Panc1 (cell line): ENCODE data around the gene MBOAT7. TPM values are rescaled to one million over a fixed set of nuclear protein-coding genes. Genes with fewer than 3 reads are reported as not detected.

ENCODE experiments used
- ATAC-seq: fragments of 200-7000 bp; cut with Tn5 transposase; 2 replicates; pipeline ENCODE4 v1.9.1; 2020; ENCODE audit warnings: mild to moderate bottlenecking, moderate library complexity
- BruUV-seq: library from RNA; stranded (reverse); fragments of 400-500 nt; replicated peaks from 2 replicates; lab custom pipeline; 2021; lab: Mats Ljungman, UMichigan
- CTCF ChIA-PET: fragments of 300-600 bp; sonication (Branson Sonifier 250); formaldehyde crosslinking; loops from one replicate; lab custom pipeline; 2022; ENCODE audit warnings: antibody characterized with exemption; lab: Charles Lee
- POLR2A ChIA-PET: fragments of 300-600 bp; sonication (Branson Sonifier 250); formaldehyde crosslinking; loops from one replicate; lab custom pipeline; 2022; ENCODE audit warnings: antibody characterized with exemption; lab: Charles Lee
- DNase-seq: peaks from one replicate; pipeline ENCODE4 v3.0.0-alpha.2; 2010; ENCODE audit warnings: low read depth, low spot score
- H3K27ac ChIP-seq: 2 replicates; pipeline ENCODE4 v1.5.1; 2011; ENCODE audit warnings: mild to moderate bottlenecking, low read length, inconsistent platforms
- H3K27me3 ChIP-seq: fragments of 200-500 bp; sonication (Bioruptor generic); 2 replicates; pipeline ENCODE4 v1.6.0; 2014; ENCODE audit warnings: low read length, inconsistent platforms; ENCODE audit not compliant: control insufficient read depth, insufficient read depth
- H3K36me3 ChIP-seq: fragments of 200-500 bp; sonication (Bioruptor generic); 2 replicates; pipeline ENCODE4 v1.5.1; 2014; ENCODE audit warnings: inconsistent platforms, mild to moderate bottlenecking, low read length, moderate library complexity; ENCODE audit not compliant: control insufficient read depth, insufficient read depth
- H3K4me1 ChIP-seq: 2 replicates; pipeline ENCODE4 v1.5.1; 2011; ENCODE audit warnings: inconsistent platforms, mild to moderate bottlenecking, low read length, moderate library complexity; ENCODE audit not compliant: control insufficient read depth, insufficient read depth
- H3K4me3 ChIP-seq, 2 experiments: 2 replicates each; pipeline ENCODE4 v1.5.1; 2011 to 2012; ENCODE audit warnings: low read depth in 2 of 2, low read length in 2 of 2, mild to moderate bottlenecking in 2 of 2, inconsistent platforms in 1 of 2, moderate library complexity in 1 of 2
- H3K9me3 ChIP-seq: fragments of 200-500 bp; sonication (Bioruptor generic); 2 replicates; pipeline ENCODE4 v1.5.1; 2014; ENCODE audit warnings: low read depth, mild to moderate bottlenecking, inconsistent platforms, low read length, moderate library complexity; ENCODE audit not compliant: control insufficient read depth, insufficient read depth
- POLR2AphosphoS5 ChIP-seq: IDR thresholded peaks from 2 replicates; pipeline ENCODE4 v1.6.1; 2012; ENCODE audit warnings: mild to moderate bottlenecking, low read depth, low read length, moderate library complexity
- SIN3A ChIP-seq: IDR thresholded peaks from 2 replicates; pipeline ENCODE4 v1.6.1; 2012; ENCODE audit warnings: low read depth, mild to moderate bottlenecking, low read length, moderate library complexity, borderline replicate concordance; ENCODE audit not compliant: insufficient read depth
- TCF7L2 ChIP-seq: IDR thresholded peaks from 2 replicates; pipeline ENCODE4 v1.6.1; 2011; ENCODE audit warnings: mild to moderate bottlenecking, low read depth, low read length, inconsistent platforms
- in situ Hi-C: cut with HindIII; loops from 2 replicates; pipeline ENCODE4 v1.10.0; 2016; ENCODE audit warnings: low sequenced_read_pairs, low pct_unique_long_range_greater_than_20kb
- intact Hi-C: fragments of 100-400 bp; cut with micrococcal nuclease; formaldehyde crosslinking; loops from one replicate; pipeline ENCODE4 v1.10.0; 2022; ENCODE audit not compliant: unreplicated experiment
- total RNA-seq: library from RNA; stranded (reverse); gene quantifications from one replicate; pipeline ENCODE4 v1.2.1, GENCODE V29; 2021; ENCODE audit not compliant: unreplicated experiment
- TF ChIP-seq, protein P1 (sequence below), 2 experiments: IDR thresholded peaks; 2 replicates each; pipeline ENCODE4 v1.6.1; 2011 to 2012; ENCODE audit warnings: low read depth in 2 of 2, control low read depth in 1 of 2, low read length in 1 of 2, mild to moderate bottlenecking in 1 of 2, moderate library complexity in 1 of 2; ENCODE audit not compliant: insufficient read depth in 1 of 2
- TF ChIP-seq, protein P2 (sequence below): fragments of 450-650 bp; IDR thresholded peaks from 2 replicates; pipeline ENCODE4 v1.5.1; 2017; ENCODE audit warnings: mild to moderate bottlenecking

MBOAT7 gene
- total RNA-seq, 1 experiment from 2014 or later = 264 TPM

DNA sequence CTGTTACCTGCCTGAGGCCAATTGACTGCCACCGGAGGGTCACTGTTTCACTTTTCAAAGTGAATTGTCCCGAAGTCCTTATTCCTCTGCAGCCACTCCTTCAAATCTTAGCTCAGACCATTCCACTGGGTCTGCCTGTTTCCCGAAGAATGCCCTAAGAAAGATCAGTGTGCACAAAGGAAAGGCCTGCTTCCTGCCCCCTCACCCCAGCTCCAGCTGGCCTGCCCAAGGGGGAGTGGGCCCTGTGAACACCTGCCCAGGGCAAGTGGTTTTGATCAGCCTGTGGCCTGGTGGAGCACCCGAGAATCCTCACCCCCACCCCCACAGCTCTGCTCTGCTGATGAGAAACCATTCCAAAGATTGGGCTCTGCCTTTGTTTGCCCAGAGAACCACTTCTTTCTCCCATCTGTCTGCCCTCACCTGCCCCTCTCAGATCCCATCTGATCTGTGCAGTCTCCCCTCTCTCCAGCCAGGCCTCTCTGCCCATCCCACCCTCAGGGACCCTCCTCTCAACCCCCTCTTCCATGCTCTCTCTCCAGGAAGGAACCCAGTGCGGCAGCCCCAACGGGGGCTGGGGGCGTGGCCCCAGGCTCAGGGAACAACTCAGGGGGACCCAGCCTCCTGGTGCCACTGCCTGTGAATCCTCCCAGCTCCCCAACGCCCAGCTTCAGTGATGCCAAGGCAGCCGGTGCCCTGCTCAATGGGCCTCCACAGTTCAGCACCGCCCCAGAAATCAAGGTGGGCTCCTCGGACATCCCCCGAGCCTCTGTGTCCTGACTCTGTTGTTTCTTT is 40.2 kb downstream of the MBOAT7 start:
- ChIA-PET CTCF (no interaction called here), POLR2A (no interaction called here)
- intact Hi-C loops (no loop called here), in situ Hi-C loops (no loop called here)
- Histone ChIP-seq H3K27me3 (no peaks in the 10 kb centered on the region), H3K27ac (no peak overlapping the region), H3K4me3 (no peak overlapping the region), H3K9me3 (no peaks in the 10 kb centered on the region), H3K4me1 (peaks cover 7% of the 10 kb centered on the region), H3K36me3 (peaks cover 43% of the 10 kb centered on the region)
- DNase-seq (no peak), ATAC-seq (no peak)
- TF ChIP-seq, protein P1, sequence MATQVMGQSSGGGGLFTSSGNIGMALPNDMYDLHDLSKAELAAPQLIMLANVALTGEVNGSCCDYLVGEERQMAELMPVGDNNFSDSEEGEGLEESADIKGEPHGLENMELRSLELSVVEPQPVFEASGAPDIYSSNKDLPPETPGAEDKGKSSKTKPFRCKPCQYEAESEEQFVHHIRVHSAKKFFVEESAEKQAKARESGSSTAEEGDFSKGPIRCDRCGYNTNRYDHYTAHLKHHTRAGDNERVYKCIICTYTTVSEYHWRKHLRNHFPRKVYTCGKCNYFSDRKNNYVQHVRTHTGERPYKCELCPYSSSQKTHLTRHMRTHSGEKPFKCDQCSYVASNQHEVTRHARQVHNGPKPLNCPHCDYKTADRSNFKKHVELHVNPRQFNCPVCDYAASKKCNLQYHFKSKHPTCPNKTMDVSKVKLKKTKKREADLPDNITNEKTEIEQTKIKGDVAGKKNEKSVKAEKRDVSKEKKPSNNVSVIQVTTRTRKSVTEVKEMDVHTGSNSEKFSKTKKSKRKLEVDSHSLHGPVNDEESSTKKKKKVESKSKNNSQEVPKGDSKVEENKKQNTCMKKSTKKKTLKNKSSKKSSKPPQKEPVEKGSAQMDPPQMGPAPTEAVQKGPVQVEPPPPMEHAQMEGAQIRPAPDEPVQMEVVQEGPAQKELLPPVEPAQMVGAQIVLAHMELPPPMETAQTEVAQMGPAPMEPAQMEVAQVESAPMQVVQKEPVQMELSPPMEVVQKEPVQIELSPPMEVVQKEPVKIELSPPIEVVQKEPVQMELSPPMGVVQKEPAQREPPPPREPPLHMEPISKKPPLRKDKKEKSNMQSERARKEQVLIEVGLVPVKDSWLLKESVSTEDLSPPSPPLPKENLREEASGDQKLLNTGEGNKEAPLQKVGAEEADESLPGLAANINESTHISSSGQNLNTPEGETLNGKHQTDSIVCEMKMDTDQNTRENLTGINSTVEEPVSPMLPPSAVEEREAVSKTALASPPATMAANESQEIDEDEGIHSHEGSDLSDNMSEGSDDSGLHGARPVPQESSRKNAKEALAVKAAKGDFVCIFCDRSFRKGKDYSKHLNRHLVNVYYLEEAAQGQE (IDR thresholded peaks at IDR 0.05; ENCODE audit: insufficient read depth in 1 of 2, low read depth in 2 of 2, low read length in 1 of 2) = no peak
- no peak for TF ChIP-seq SIN3A
- no peak for TF ChIP-seq POLR2AphosphoS5
- TF ChIP-seq, protein P2, sequence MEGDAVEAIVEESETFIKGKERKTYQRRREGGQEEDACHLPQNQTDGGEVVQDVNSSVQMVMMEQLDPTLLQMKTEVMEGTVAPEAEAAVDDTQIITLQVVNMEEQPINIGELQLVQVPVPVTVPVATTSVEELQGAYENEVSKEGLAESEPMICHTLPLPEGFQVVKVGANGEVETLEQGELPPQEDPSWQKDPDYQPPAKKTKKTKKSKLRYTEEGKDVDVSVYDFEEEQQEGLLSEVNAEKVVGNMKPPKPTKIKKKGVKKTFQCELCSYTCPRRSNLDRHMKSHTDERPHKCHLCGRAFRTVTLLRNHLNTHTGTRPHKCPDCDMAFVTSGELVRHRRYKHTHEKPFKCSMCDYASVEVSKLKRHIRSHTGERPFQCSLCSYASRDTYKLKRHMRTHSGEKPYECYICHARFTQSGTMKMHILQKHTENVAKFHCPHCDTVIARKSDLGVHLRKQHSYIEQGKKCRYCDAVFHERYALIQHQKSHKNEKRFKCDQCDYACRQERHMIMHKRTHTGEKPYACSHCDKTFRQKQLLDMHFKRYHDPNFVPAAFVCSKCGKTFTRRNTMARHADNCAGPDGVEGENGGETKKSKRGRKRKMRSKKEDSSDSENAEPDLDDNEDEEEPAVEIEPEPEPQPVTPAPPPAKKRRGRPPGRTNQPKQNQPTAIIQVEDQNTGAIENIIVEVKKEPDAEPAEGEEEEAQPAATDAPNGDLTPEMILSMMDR = no peak
- BruUV-seq = no TSS peak

DNA sequence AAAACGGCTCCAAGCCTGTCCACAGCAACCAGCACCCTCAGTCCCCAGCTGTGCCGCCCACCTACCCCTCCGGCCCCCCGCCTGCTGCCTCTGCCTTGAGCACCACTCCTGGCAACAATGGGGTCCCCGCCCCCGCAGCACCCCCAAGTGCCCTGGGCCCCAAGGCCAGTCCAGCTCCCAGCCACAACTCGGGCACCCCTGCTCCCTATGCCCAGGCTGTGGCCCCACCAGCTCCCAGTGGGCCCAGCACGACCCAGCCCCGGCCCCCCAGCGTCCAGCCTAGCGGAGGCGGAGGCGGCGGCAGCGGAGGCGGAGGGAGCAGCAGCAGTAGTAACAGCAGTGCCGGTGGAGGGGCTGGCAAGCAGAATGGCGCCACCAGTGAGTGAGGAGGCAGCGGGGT is 41.2 kb downstream of the MBOAT7 start:
- Histone ChIP-seq H3K36me3 (peaks cover 51% of the 10 kb centered on the region), H3K27ac (no peak overlapping the region), H3K27me3 (no peaks in the 10 kb centered on the region), H3K4me3 (no peak overlapping the region), H3K9me3 (no peaks in the 10 kb centered on the region), H3K4me1 (no peaks in the 10 kb centered on the region)
- DNase-seq (no peak), ATAC-seq (no peak)
- POLR2A ChIA-PET = no interaction called here
- no TSS peak for BruUV-seq
- CTCF ChIA-PET = no interaction called here
- in situ Hi-C loops (no loop called here), intact Hi-C loops (no loop called here)
- TF ChIP-seq, protein P2 = no peak
- TF ChIP-seq, protein P1 (IDR thresholded peaks at IDR 0.05; ENCODE audit: insufficient read depth in 1 of 2, low read depth in 2 of 2, low read length in 1 of 2) = no peak
- TF ChIP-seq POLR2AphosphoS5 = no peak
- TF ChIP-seq SIN3A = no peak
- TF ChIP-seq TCF7L2 = no peak
